Natural killer cell treated with Interleukin-12 subunit alpha and Interleukin-12 subunit beta and Interleukin-15 and Interleukin-18, amount 100 ng/mL, for 72 hours (primary cell): ENCODE results near the gene APOLD1. TPM values are rescaled to one million over a fixed set of nuclear protein-coding genes. Genes with fewer than 3 reads are reported as not detected.
A peak's percentile ranks its signal among the peaks of the same experiment; 100 is the strongest.
"Not testable (repeated sequence)": the region's sequence is repeated elsewhere in the genome, so short reads cannot be mapped to it uniquely, and the experiment has no call there.

Experiments used
- ATAC-seq, 2 donors: fragments of 150-1000 bp; cut with Tn5 transposase in 1 of 2; sonication (Bioruptor Pico), chemical (Tn5 transposase) in 1 of 2; 2 replicates each; pipeline ENCODE4 v1.10.0; 2021
- DNase-seq: peaks from one replicate; pipeline ENCODE4 v3.0.0; 2022; ENCODE audit warnings: low spot score
- H3K27ac Mint-ChIP-seq, 2 donors: 1 replicate in 1 of 2; 2 replicates in 1 of 2; pipeline ENCODE4 v1.8.0; 2022; ENCODE audit warnings: mixed read lengths in 2 of 2, mild to moderate bottlenecking in 1 of 2, moderate library complexity in 1 of 2
- H3K27me3 Mint-ChIP-seq, 2 donors: 1 replicate in 1 of 2; 2 replicates in 1 of 2; pipeline ENCODE4 v1.8.0; 2022; ENCODE audit warnings: mixed read lengths in 2 of 2
- H3K36me3 Mint-ChIP-seq: one replicate; pipeline ENCODE4 v1.8.0; 2022; ENCODE audit warnings: mixed read lengths
- H3K4me1 Mint-ChIP-seq, 2 donors: 1 replicate in 1 of 2; 2 replicates in 1 of 2; pipeline ENCODE4 v1.8.0; 2022; ENCODE audit warnings: low read depth in 2 of 2, mixed read lengths in 2 of 2, mild to moderate bottlenecking in 1 of 2
- H3K4me3 Mint-ChIP-seq: one replicate; pipeline ENCODE4 v1.8.0; 2022; ENCODE audit warnings: mixed read lengths
- H3K9me3 Mint-ChIP-seq: 2 replicates; pipeline ENCODE4 v1.8.0; 2022; ENCODE audit warnings: mixed read lengths
- total RNA-seq, 2 donors: library from RNA; stranded (reverse); gene quantifications; one replicate each; pipeline ENCODE4 v1.2.3, GENCODE V29; 2022

APOLD1 gene, protein sequence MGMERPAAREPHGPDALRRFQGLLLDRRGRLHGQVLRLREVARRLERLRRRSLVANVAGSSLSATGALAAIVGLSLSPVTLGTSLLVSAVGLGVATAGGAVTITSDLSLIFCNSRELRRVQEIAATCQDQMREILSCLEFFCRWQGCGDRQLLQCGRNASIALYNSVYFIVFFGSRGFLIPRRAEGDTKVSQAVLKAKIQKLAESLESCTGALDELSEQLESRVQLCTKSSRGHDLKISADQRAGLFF
- 1 to 10 TPM in 1 of 2 donors, under 1 TPM in 1; 0.90 to 3.3 TPM for total RNA-seq

DNA sequence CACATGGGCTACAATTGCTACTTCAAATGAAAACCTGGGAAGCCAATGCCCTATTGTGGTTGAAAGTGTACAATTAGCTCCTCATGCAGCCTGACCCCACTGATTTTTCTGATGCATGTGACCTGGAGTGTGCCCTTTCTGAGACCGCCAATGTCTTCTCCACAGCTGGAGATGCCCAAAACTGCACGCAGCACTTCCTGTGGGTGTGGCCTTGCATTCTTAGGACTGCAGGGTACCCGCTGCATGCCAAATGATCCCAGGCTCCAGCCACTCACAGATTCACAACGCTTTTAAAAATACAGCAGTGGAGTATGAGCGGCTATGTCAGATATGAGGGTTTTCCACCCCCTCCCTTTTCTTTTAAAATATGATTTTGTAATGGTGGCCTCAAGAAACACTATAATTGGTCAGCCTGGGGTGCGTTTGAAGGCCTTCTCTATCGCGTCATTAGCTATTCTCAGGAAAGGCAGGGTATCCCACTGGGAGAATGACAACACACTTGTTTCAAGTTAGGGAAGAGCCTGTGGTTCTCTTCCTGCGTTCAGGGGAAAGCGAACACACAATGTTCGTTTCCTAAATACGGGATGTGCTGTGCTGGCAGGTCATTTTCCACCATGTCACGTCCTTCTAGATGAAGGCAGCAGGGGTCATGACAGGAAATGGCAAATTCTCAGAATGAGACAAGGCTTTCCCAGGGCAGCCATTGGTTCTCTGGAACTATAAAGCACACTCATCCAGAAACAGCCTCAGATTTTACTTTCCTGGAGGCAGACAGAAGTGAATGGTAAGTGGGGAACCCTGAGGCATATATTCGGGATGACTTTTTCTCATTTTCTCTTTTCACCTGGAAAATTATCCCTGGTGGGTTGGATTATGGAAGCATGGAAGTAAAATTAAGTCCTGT is at the start of gene APOLD1:
Gene APOLD1 (plus strand): TSS at position 749 of the 904 bp plus-strand sequence. CDS start 33 bp downstream, at position 782.
- peak within 1 kb of the TSS; percentile 24 to 60 for H3K27ac Mint-ChIP-seq
- peaks cover 17 to 31% of the 10 kb centered on the region in 2 donors for H3K4me1 Mint-ChIP-seq
- DNase-seq, result no peak
- no peaks in the 10 kb centered on the region for H3K36me3 Mint-ChIP-seq
- H3K4me3 Mint-ChIP-seq, result peak within 1 kb of the TSS; percentile 72
- no peak for ATAC-seq
- no peaks in the 10 kb centered on the region for H3K9me3 Mint-ChIP-seq
- no peaks in the 10 kb centered on the region for H3K27me3 Mint-ChIP-seq

DNA sequence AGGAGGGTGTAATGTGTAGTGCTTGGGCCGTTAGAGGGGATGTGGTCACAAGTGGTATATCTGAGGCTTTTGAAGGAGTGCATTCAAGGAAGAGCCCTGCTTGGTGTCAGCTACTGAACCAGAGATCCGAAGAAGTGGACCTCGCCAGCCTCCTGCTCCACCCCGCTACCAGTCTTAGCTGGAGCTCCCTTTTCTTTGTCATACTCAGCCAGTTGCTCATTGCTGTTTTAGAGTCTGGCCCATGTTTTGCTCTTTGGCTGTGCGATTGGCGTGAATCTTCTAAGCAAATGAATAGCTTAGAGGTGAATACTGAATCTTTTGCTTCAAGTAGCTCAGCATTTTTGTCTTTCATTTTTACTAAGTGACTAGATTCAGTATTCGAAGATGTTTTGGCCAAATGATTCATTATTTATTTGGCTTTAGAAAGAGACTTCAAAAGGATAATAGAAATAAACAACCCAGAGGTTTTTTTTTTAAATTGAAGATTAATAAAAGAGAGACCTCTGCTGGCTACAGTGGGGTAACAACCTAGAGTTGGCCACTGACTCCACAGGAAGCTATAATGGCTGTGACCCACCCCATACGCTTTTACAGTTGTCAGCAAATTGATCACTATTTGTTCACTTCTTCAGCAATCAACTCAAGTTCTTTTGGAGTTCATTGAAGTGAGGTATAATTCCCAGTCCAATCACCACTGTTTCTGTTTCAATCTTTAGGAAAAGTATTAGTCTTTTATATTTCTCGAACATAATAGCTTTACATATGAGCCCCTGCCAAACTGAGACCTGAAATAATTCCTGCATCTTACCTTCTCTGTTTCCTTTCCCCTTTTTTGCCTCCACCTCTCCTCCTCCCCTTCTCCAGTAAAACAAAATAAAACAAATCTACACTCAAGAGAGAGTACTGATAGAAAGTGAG is 48.4 kb upstream of the APOLD1 start:
- ATAC-seq, result peak; percentile 93 to 99
- Mint-ChIP-seq H3K36me3 (no peaks in the 10 kb centered on the region), H3K9me3 (no peaks in the 10 kb centered on the region)

DNA sequence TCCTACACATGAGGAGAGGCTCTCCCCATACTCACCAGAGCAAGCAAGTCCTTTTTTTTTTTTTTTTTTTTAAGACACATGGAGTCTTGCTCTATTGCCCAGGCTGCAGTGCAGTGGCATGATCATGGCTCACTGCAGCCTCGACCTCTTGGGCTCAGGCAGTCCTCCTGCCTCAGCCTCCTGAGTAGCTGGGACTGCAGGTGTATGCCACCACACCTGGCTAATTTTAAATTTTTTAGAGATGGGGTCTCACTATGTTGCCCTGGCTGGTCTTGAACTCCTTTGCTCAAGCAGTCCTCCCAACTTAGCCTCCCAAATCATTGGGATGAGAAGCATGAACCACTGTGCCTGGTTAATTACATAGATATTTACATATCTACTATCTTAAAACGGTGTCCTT is 47.3 kb upstream of the APOLD1 start:
- Mint-ChIP-seq H3K27ac (peak overlapping the region; percentile 83 to 90), H3K4me1 (peaks cover 27 to 37% of the 10 kb centered on the region in 2 donors)
- not testable (repeated sequence) for DNase-seq, H3K27me3 Mint-ChIP-seq, H3K9me3 Mint-ChIP-seq, H3K4me3 Mint-ChIP-seq, ATAC-seq, H3K36me3 Mint-ChIP-seq

More for the DNA sequence above, 48.4 kb upstream of the APOLD1 start:
- H3K4me1 Mint-ChIP-seq, result peaks cover 27 to 36% of the 10 kb centered on the region in 2 donors
- DNase-seq, result peak; percentile 80
- peak overlapping the region; percentile 83 to 90 for H3K27ac Mint-ChIP-seq
- no peaks in the 10 kb centered on the region for H3K27me3 Mint-ChIP-seq
- H3K4me3 Mint-ChIP-seq, result peak overlapping the region; percentile 87

DNA sequence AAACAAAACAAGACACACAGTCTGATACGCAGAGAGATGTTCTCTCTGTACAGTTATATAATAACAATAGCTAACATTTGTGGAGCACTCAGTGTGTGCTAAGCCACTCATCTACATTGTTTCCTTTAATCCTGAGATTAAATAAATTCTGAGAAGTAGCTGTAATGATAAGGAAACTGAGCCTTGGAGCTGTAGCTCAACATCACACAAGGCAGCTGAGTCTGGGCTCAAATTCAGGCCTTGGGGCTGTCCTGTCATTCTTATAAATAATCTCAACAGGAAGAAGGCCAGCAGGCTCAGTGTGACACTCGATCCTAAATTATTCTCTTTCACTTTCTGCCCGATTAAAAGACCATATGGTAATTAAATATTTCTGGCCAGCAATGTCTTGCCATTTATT is 43.8 kb upstream of the APOLD1 start:
- no peak for ATAC-seq
- peaks cover 10 to 19% of the 10 kb centered on the region in 2 donors for H3K4me1 Mint-ChIP-seq
- no peak for DNase-seq
- no peaks in the 10 kb centered on the region for H3K36me3 Mint-ChIP-seq
- H3K9me3 Mint-ChIP-seq, result no peaks in the 10 kb centered on the region
- no peaks in the 10 kb centered on the region for H3K27me3 Mint-ChIP-seq
- no peak overlapping the region for H3K4me3 Mint-ChIP-seq
- peak overlapping the region in 1 of 2 donors; percentile 77 for H3K27ac Mint-ChIP-seq

DNA sequence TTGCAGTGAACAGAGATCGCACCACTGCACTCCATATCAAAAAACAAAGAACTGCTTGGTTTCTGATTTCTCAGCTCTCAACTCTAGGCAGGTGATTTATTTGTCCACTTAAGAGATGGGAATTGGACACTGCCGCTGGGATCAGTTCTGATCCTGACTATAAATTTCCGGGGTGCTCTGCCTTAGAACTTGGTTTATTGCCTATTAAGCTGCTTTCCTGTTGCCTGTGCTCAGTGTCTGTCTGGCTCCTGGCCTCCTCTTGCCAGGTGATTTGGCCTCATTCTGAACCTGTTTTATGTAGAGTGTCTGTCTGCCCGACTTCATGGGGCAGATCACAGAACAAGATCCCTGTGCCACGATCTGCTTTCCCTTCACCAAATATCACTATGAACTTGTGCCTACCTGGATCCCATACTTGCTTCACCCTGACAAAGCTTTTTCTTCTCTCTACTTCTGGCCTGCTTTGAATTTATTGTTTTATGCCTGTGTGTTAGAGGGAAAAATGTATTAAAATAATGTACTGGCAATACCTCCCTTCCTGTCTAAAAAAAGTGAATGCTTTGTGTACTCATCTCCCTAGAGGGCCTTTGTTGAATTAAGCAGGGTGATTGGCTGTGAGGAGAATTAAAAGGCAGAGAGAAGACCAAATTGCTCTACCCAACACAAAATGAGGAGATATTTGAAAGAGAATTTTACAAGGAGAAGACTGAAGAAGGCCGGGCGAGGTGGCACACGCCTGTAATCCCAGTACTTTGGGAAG is 40.7 kb upstream of the APOLD1 start:
- Mint-ChIP-seq H3K36me3 (no peaks in the 10 kb centered on the region), H3K27me3 (no peaks in the 10 kb centered on the region)

DNA sequence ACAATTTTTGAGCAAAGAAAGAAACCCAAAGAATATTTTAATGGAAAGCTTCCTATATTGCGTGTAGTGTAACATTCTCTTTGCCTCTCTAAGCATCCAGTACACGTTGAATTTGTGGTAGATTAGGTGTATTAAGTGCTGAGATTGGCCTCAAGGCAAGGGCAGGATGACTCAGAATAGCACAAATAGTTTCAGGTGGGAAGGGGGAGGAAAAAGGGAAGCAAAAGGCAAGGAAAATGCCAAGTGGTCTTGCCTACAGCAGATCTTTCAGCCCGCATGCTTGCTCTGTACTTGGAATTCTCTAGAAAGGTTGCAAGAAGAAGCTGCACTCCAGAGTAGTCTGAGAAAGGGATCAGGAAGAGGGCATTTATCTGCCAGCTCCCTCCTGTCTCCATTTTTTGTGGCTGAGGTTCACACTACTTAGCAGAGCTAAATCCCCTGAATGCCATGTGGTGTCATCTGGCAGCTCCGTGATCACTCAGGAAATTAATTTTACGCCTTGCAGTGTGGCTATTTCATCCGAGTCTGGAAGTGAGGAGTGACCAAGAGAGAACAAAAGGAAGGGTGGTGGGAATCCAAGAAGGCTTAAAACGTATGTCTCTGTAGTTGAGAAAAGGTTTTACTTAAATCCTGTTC is 39.8 kb upstream of the APOLD1 start:
- no peak for ATAC-seq
- Mint-ChIP-seq H3K4me3 (no peak overlapping the region), H3K9me3 (no peaks in the 10 kb centered on the region), H3K36me3 (no peaks in the 10 kb centered on the region), H3K27ac (no peak overlapping the region), H3K4me1 (peaks cover 0 to 7% of the 10 kb centered on the region in 2 donors), H3K27me3 (no peaks in the 10 kb centered on the region)
- DNase-seq, result no peak

More for the DNA sequence above, 40.7 kb upstream of the APOLD1 start:
- Mint-ChIP-seq H3K4me1 (peaks cover 0 to 7% of the 10 kb centered on the region in 2 donors), H3K4me3 (no peak overlapping the region), H3K9me3 (no peaks in the 10 kb centered on the region), H3K27ac (no peak overlapping the region)
- ATAC-seq (no peak), DNase-seq (no peak)

DNA sequence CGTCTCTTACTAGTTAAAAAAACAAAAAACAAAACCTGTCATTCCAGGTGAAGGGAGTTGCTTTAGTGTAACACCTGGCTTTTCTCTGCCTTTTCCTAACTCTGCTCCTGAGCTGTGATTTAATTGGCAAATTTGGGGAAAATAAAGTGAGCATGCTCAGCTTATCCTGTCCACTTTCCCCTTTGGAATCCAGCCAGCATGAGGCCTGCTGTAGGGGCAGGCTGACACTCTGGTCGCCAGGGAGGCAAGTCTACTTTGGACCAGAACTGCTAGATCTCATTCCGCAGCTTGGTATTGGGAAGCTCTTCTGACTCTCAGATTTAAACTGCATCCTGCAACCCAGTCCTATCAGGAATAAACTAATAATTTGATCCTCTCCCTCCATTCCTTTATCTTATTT is 38.2 kb upstream of the APOLD1 start:
- Mint-ChIP-seq H3K27me3 (no peaks in the 10 kb centered on the region), H3K27ac (no peak overlapping the region), H3K4me3 (no peak overlapping the region), H3K4me1 (no peaks in the 10 kb centered on the region), H3K9me3 (no peaks in the 10 kb centered on the region), H3K36me3 (no peaks in the 10 kb centered on the region)
- DNase-seq (no peak), ATAC-seq (no peak)

DNA sequence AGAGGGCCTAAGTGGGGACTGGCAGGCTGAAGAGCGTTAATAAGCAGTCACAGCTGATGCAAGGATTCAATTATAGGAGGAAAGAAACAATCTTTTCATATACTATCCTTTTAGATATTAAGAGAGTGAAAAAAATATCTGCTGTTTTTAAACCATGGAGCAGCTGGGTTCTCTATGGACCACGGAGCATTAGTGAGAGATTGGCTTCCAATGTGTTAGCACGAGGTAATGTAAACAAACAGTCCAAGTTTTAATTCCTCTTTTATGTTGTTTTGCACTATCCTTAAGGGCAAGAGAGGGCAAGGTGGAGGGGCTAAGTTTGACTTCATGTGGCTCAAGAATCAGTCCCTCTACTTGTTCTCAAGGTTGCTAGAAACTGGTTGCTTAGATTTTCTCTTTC is 37.4 kb upstream of the APOLD1 start:
- Mint-ChIP-seq H3K9me3 (no peaks in the 10 kb centered on the region), H3K4me3 (no peak overlapping the region), H3K27me3 (no peaks in the 10 kb centered on the region), H3K27ac (no peak overlapping the region), H3K36me3 (no peaks in the 10 kb centered on the region), H3K4me1 (no peaks in the 10 kb centered on the region)
- DNase-seq (no peak), ATAC-seq (no peak)

DNA sequence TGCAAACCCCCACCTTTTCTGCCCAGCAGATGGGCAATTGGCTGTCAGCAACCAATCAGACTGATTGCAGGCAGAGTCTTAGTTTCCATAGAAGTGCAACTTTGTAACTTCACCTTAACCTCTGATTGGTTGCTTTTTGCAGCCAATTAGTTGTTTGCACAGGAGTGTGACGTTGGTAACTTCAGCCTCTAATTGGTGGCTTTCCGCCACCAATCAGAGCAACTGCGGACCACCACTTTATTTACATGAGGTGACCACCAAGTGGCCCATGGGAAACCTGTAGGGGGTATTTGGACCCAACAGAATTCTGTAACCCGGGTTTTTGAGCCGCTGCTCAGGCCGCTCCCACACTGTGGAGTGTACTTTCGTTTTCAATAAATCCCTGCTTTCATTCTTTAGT is 36.0 kb upstream of the APOLD1 start:
- Mint-ChIP-seq H3K4me1 (no peaks in the 10 kb centered on the region), H3K36me3 (no peaks in the 10 kb centered on the region), H3K27me3 (no peaks in the 10 kb centered on the region), H3K9me3 (no peaks in the 10 kb centered on the region), H3K4me3 (no peak overlapping the region), H3K27ac (no peak overlapping the region)
- no peak for DNase-seq
- ATAC-seq, result no peak

DNA sequence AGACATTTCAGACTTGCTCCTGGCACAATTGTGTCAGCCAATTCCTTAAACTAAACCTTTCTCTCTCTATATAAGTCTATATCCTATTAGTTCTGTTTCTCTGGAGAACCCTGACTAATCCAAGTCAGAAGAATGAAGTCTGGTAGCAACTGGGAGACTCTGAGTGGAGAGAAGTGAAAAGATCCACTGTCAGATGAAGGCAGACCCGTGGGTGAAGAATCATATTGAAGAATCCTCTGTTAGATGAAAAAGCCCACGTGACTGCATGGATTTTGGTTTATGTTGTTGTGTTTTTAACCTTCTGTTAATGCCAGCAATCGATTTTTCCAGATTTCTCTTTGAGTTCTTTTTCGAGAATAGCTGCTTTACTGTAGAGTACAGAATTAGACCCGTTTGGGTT is 29.5 kb upstream of the APOLD1 start:
- H3K4me3 Mint-ChIP-seq, result no peak overlapping the region
- no peaks in the 10 kb centered on the region for H3K9me3 Mint-ChIP-seq
- no peaks in the 10 kb centered on the region for H3K36me3 Mint-ChIP-seq
- ATAC-seq, result no peak
- H3K27ac Mint-ChIP-seq, result no peak overlapping the region
- H3K4me1 Mint-ChIP-seq, result peaks cover 0 to 4% of the 10 kb centered on the region in 2 donors
- no peak for DNase-seq
- H3K27me3 Mint-ChIP-seq, result no peaks in the 10 kb centered on the region

DNA sequence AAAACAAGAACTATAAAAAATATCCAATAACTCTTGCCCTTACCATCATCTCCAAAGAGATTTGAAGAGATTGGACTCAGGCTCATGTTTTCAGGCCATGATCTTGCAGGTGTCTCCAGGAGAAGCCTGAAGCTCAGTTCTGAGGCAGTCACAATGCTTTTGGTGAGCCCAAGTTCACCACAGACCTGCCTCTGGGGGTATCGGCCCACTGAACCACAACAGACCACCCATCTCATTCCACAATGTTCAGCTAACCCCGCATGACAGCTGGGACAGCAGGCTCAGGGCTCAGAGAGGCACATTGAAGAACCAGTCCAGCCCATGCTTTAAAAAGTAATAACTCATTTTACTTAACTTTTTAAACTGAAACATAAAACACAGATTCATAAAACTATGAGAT is 28.3 kb upstream of the APOLD1 start:
- Mint-ChIP-seq H3K4me1 (peaks cover 0 to 4% of the 10 kb centered on the region in 2 donors), H3K4me3 (no peak overlapping the region), H3K9me3 (no peaks in the 10 kb centered on the region), H3K27ac (no peak overlapping the region), H3K36me3 (no peaks in the 10 kb centered on the region), H3K27me3 (no peaks in the 10 kb centered on the region)
- DNase-seq (no peak), ATAC-seq (no peak)

DNA sequence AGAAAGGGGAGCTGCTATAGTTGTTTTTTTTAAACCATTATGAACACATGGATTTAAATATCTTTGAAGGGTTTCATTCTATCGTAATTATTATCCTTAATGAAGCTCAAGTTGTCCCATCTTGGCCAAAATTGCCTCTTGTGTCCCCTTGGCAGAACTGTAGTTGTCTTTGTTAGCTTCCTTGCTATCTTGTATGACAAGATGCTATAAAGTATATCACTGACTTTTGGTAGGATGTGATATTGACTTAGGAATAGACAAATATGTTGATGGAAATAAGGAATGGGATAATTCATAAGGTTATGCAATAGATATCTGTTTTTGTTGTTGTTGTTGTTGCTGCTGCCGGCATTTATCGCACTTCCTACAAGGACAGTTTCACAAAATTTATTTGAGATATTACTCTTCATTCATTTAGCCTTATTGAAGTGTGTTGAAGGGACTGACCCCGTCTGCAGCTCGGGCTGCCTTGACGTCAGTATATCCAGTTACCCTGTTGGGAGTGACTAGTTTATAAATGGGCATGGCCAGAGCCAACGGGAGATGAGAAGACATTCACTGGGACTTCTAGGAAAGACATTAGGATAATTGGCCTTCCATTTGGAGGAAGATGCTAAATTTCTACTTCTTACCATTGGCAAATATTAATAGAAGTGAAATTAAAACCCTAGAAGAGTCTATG is 26.1 kb upstream of the APOLD1 start:
- no peak for DNase-seq
- Mint-ChIP-seq H3K27me3 (no peaks in the 10 kb centered on the region), H3K9me3 (no peaks in the 10 kb centered on the region), H3K4me1 (peaks cover 0 to 4% of the 10 kb centered on the region in 2 donors), H3K36me3 (no peaks in the 10 kb centered on the region), H3K4me3 (no peak overlapping the region), H3K27ac (no peak overlapping the region)
- no peak for ATAC-seq
